Activated naive CD4-positive, alpha-beta T cell treated with anti-CD3 and anti-CD28 coated beads, Interleukin-2, amount 50 U/mL, for 72 hours (primary cell): ENCODE data around the gene IL21. TPM values are rescaled to one million over a fixed set of nuclear protein-coding genes. Genes with fewer than 3 reads are reported as not detected.
"Not testable (repeated sequence)": the region's sequence is repeated elsewhere in the genome, so short reads cannot be mapped to it uniquely, and the experiment has no call there.

ENCODE experiments used
- ATAC-seq, 2 donors: fragments of 150-1000 bp; cut with Tn5 transposase; 2 replicates each; pipeline ENCODE4 v1.10.0; 2021; ENCODE audit warnings: mild to moderate bottlenecking in 2 of 2, moderate library complexity in 2 of 2
- DNase-seq, 2 donors: peaks; one replicate each; pipeline ENCODE4 v3.0.0; 2021 to 2022; ENCODE audit warnings: low spot score in 2 of 2
- H3K27ac Mint-ChIP-seq, 2 donors: one replicate each; pipeline ENCODE4 v1.8.0; 2022; ENCODE audit warnings: mild to moderate bottlenecking in 2 of 2, mixed read lengths in 2 of 2
- H3K36me3 Mint-ChIP-seq, 2 donors: one replicate each; pipeline ENCODE4 v1.8.0; 2022; ENCODE audit warnings: mixed read lengths in 2 of 2
- H3K9me3 Mint-ChIP-seq, 2 donors: one replicate each; pipeline ENCODE4 v1.8.0; 2022; ENCODE audit warnings: mixed read lengths in 2 of 2
- total RNA-seq, 2 donors: library from RNA; stranded (reverse); gene quantifications; one replicate each; pipeline ENCODE4 v1.2.3, GENCODE V29; 2022

Gene IL21
- 10 to 100 TPM; 16.6 to 40.1 TPM for total RNA-seq

GRCh38 chr4:122621016-122621507 is at the start of gene IL21:
Gene IL21, minus strand, starts transcription at chr4:122621066. Its CDS starts 55 bp downstream, at chr4:122621011.
- DNase-seq (peak in 1 of 2 donors; percentile 20), ATAC-seq (peak; percentile 71 to 84)
- H3K27ac Mint-ChIP-seq, result peak within 1 kb of the TSS; percentile 88 to 99
- no peaks in the 10 kb centered on the region for H3K9me3 Mint-ChIP-seq
- peaks cover 12 to 88% of the 10 kb centered on the region in 2 donors for H3K36me3 Mint-ChIP-seq

GRCh38 chr4:122669911-122670738 is 49.3 kb upstream of the IL21 start:
- ATAC-seq (no peak), DNase-seq (no peak)
- Mint-ChIP-seq H3K9me3 (peaks cover 4 to 17% of the 10 kb centered on the region in 2 donors), H3K36me3 (peaks cover 0 to 47% of the 10 kb centered on the region in 2 donors), H3K27ac (peak overlapping the region in 1 of 2 donors; percentile 96)

GRCh38 chr4:122668241-122668640 is 47.4 kb upstream of the IL21 start:
- no peak for DNase-seq

GRCh38 chr4:122666527-122667245 is 45.8 kb upstream of the IL21 start:
- Mint-ChIP-seq H3K36me3 (peaks cover 0 to 32% of the 10 kb centered on the region in 2 donors), H3K9me3 (peaks cover 4 to 10% of the 10 kb centered on the region in 2 donors), H3K27ac (peak overlapping the region; percentile 96 to 97)
- peak; percentile 75 to 81 for ATAC-seq
- no peak for DNase-seq

More at GRCh38 chr4:122668241-122668640, 47.4 kb upstream of the IL21 start:
- ATAC-seq, result peak in 1 of 2 donors; percentile 13
- peaks cover 0 to 37% of the 10 kb centered on the region in 2 donors for H3K36me3 Mint-ChIP-seq
- H3K27ac Mint-ChIP-seq, result peak overlapping the region; percentile 96 to 97
- peaks cover 4 to 15% of the 10 kb centered on the region in 2 donors for H3K9me3 Mint-ChIP-seq

GRCh38 chr4:122665161-122665929 is 44.5 kb upstream of the IL21 start:
- Mint-ChIP-seq H3K36me3 (peaks cover 0 to 18% of the 10 kb centered on the region in 2 donors), H3K9me3 (peaks cover 4 to 13% of the 10 kb centered on the region in 2 donors), H3K27ac (peak overlapping the region; percentile 96 to 97)
- ATAC-seq (no peak), DNase-seq (no peak)

GRCh38 chr4:122663814-122664610 is 43.1 kb upstream of the IL21 start:
- peaks cover 5 to 13% of the 10 kb centered on the region in 2 donors for H3K9me3 Mint-ChIP-seq
- peak overlapping the region; percentile 97 to 98 for H3K27ac Mint-ChIP-seq
- no peak for DNase-seq
- peaks cover 2 to 20% of the 10 kb centered on the region in 2 donors for H3K36me3 Mint-ChIP-seq
- ATAC-seq, result peak; percentile 13 to 60

- no peak for DNase-seq
- Mint-ChIP-seq H3K36me3 (peaks cover 4 to 13% of the 10 kb centered on the region in 2 donors), H3K27ac (peak overlapping the region; percentile 93 to 98), H3K9me3 (peaks cover 7% of the 10 kb centered on the region in 2 donors)
- no peak for ATAC-seq
These were observed 42.4 kb upstream of the IL21 start for GRCh38 chr4:122663291-122663690.

GRCh38 chr4:122662701-122663100 is 41.8 kb upstream of the IL21 start:
- no peak for DNase-seq
- Mint-ChIP-seq H3K9me3 (peaks cover 8 to 10% of the 10 kb centered on the region in 2 donors), H3K27ac (peak overlapping the region; percentile 93 to 98), H3K36me3 (peaks cover 7 to 13% of the 10 kb centered on the region in 2 donors)
- no peak for ATAC-seq

- H3K27ac Mint-ChIP-seq, result peak overlapping the region; percentile 44 to 96
- peaks cover 19 to 25% of the 10 kb centered on the region in 2 donors for H3K36me3 Mint-ChIP-seq
- peak in 1 of 2 donors; percentile 11 for ATAC-seq
- H3K9me3 Mint-ChIP-seq, result peaks cover 11 to 18% of the 10 kb centered on the region in 2 donors
- no peak for DNase-seq
These were observed 40.6 kb upstream of the IL21 start for GRCh38 chr4:122661176-122662160.

- peaks cover 8 to 18% of the 10 kb centered on the region in 2 donors for H3K9me3 Mint-ChIP-seq
- peaks cover 19 to 26% of the 10 kb centered on the region in 2 donors for H3K36me3 Mint-ChIP-seq
- DNase-seq, result peak in 1 of 2 donors; percentile 45
- peak overlapping the region; percentile 97 to 100 for H3K27ac Mint-ChIP-seq
- ATAC-seq, result peak; percentile 81 to 89
These were observed 38.0 kb upstream of the IL21 start for GRCh38 chr4:122658818-122659295.

GRCh38 chr4:122658377-122658776 is 37.5 kb upstream of the IL21 start:
- ATAC-seq (peak; percentile 36 to 59), DNase-seq (no peak)
- Mint-ChIP-seq H3K9me3 (peaks cover 8 to 18% of the 10 kb centered on the region in 2 donors), H3K36me3 (peaks cover 19 to 26% of the 10 kb centered on the region in 2 donors), H3K27ac (peak overlapping the region; percentile 97 to 100)

GRCh38 chr4:122657553-122657952 is 36.7 kb upstream of the IL21 start:
- DNase-seq (no peak), ATAC-seq (peak in 1 of 2 donors; percentile 36)
- Mint-ChIP-seq H3K36me3 (peaks cover 19 to 26% of the 10 kb centered on the region in 2 donors), H3K9me3 (peaks cover 8 to 18% of the 10 kb centered on the region in 2 donors), H3K27ac (peak overlapping the region; percentile 97 to 100)

GRCh38 chr4:122656583-122656982 is 35.7 kb upstream of the IL21 start:
- not testable (repeated sequence) for ATAC-seq, DNase-seq
- Mint-ChIP-seq H3K27ac (peak overlapping the region; percentile 97 to 100), H3K36me3 (peaks cover 19 to 33% of the 10 kb centered on the region in 2 donors), H3K9me3 (peaks cover 8 to 18% of the 10 kb centered on the region in 2 donors)

GRCh38 chr4:122652379-122652778 is 31.5 kb upstream of the IL21 start:
- Mint-ChIP-seq H3K27ac (peak overlapping the region in 1 of 2 donors; percentile 60), H3K9me3 (peaks cover 0 to 17% of the 10 kb centered on the region in 2 donors), H3K36me3 (peaks cover 9 to 34% of the 10 kb centered on the region in 2 donors)
- DNase-seq (peak in 1 of 2 donors; percentile 57), ATAC-seq (peak in 1 of 2 donors; percentile 41)
